HG02610 (cell line): ENCODE data around the gene GCNT1.
"Not testable (repeated sequence)": the region's sequence is repeated elsewhere in the genome, so short reads cannot be mapped to it uniquely, and the experiment has no call there.

Experiments used
- ATAC-seq: cut with Tn5 transposase; IDR thresholded peaks from one replicate; pipeline ENCODE4 v1.9.1; 2021; ENCODE audit warnings: mild to moderate bottlenecking, moderate library complexity; ENCODE audit not compliant: unreplicated experiment

GCNT1 gene

GRCh38 chr9:76441551-76442322 is 17.2 kb upstream of the GCNT1 start:
- peak; percentile 68 for ATAC-seq

GRCh38 chr9:76443887-76444286 is 15.1 kb upstream of the GCNT1 start:
- ATAC-seq = no peak

DNA sequence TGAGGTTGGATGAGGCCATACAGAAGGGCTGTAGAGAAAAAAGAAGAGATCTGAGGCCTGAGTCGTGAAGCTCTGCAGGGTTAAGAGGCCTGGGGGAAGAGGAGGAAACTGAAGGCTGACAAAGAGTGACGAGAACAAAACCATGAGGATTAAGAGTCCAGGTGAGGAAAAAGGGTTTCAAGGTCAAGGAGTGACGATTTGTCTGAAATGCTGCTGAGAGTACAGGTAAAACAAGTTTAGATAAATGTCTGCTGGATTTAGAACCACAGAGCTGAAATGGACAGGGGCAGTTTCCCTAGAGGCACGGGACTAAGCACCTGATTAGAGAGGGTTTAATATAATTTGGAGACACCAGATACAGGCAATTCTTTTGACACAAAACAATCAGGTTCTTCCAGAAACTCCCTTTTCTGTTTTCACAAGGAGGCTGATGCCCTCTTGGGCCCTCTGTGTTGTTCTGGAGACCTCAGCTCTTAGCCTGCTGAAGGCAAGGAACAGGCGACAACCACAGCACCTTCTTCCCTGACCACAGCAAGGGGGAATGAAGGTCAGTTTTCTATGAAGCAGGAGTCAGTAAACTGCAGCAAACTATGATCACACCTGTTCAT is 14.6 kb upstream of the GCNT1 start:
- ATAC-seq = no peak

- ATAC-seq = no peak
These were observed 13.0 kb upstream of the GCNT1 start for GRCh38 chr9:76445976-76446375.

DNA sequence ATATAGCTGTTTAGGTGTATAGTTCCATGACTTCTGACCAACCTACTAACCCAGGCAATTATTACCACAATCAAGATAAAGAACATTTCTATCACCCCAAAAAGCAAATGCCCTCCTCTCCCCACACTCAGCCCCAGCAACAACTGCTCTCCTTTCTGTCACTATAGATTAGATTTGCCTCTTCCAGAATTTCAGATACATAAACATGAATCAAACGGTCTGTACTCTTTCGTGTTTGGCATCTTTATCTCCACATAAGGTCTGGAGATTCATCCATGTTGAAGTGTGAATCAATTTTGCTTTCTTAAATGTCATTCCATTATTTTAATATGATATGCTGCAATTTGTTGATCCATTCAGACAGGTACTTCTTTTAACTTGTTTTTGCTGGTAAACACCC is 10.5 kb upstream of the GCNT1 start:
- no peak for ATAC-seq

DNA sequence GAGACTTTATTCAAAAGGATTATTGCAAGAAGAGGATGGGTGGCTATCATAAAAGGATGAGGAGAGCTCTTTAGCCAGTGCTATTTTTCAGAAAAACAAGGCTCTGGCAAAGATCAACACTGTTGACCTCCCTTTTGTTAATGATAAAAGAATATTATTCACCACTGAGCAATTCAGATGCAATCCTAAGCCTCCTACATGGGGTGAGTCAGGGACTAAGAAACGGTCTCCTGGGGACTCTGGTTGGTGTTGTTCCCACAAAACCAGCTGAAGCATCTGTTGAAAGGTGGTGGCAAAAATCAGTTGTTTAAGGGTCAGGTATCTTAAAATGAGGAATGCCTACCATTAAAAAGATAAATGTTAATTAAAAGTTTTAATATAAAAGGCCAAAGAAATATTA is 7.7 kb upstream of the GCNT1 start:
- ATAC-seq = no peak

GRCh38 chr9:76452839-76453238 is 6.1 kb upstream of the GCNT1 start:
- ATAC-seq = no peak

- no peak for ATAC-seq
These were observed 5.2 kb upstream of the GCNT1 start for GRCh38 chr9:76453785-76454184.

DNA sequence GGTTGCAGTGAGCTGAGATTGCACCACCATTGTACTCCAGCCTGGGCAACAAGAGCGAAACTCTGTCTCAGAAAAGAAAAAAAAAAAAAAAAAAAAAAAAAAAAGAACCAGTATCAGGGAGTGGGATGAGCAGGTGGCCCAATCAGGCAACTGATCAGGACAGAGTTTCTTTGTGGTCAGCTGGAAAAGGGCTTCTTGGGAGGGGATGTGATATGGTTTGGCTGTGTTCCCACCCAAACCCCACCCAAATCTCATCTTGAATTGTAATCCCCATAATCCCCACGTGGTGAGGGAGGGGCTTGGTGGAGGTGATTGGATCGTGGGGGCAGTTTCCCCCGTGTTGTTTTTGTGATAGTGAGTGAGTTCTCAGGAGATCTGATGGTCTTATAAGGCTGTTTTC is 4.7 kb upstream of the GCNT1 start:
- no peak for ATAC-seq

- no peak for ATAC-seq
These were observed 2.6 kb upstream of the GCNT1 start for GRCh38 chr9:76456202-76456926.

GRCh38 chr9:76459694-76460635 is 983 bp downstream of the GCNT1 start:
- no peak for ATAC-seq

GRCh38 chr9:76462126-76462525 is 3.1 kb downstream of the GCNT1 start:
- ATAC-seq = no peak

DNA sequence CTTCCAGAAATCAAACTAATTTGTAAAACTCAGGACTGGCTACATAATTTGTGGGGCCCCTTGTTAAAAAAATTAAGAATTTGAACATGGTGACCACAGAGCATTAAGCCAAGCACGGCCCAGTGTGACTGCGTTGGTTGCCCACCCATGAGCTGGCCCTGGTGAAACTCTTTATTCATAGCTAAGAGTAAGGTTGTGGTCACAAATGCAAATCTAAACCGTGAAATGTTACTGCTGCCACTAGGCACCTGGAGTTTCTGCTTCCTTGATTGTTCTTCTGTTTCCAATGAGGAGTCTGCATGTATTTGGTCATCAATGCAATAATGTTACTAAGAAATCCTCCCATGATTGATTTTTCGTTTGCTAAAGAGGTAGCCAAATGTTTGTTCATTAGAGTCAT is 4.2 kb downstream of the GCNT1 start:
- ATAC-seq = peak; percentile 41

DNA sequence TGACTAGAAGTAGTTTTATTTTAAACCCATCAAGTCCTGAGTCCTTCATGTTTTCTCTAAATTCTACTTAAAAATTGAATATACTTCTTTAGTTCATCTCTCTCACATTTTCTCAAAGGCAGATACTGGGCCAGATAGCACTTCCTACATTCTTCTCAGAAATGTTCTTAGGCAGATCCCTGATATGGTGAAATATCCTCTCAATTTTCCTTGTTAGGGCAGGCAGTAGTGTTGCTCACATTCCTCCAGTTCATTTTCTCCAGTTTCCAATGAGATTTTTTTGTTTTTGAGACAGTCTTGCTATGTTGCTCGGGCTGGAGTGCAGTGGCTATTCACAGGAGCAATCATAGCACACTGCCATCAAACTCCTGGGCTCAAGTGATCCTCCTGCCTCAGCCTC is 5.7 kb downstream of the GCNT1 start:
- no peak for ATAC-seq

DNA sequence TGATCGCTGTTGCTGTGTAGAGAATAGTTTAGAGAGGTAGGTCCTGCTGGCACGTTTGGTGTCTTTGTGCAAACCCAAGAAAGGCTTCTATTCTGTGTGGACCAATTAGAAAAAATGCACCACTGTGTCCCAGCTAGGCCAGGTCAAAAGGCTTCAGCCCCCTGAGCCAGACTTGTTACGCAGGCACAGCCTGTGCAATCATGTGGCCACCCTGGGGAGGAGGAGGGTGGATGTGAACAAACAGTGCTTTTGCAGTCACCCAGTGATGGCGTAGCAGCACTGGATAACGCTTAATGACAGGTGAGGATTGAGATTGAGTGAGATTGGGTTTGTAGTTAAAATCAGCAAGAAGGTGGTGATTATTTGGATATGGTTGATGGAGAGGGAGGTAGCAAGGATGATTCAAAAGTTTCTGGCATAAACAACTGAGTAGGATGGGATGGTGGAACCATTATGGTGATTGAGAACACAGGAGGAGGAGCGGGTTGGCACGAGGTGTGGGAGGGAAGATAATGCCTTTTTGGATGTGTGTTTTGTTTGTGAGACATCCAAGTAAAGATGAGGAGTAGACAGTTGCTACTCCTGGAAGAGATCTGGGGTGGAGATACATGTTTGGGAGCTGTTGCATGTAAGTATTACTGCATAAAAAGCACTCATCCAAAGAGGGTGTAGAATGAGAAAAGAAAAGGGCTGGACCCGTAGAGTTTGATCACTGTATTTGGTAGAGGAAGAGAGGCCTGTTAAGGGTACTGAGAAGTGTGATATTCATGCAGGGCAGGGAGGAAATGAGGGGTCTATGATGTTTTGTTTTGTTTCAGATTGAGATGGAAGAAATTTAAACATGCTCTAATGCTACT is 6.7 kb downstream of the GCNT1 start:
- ATAC-seq = no peak

DNA sequence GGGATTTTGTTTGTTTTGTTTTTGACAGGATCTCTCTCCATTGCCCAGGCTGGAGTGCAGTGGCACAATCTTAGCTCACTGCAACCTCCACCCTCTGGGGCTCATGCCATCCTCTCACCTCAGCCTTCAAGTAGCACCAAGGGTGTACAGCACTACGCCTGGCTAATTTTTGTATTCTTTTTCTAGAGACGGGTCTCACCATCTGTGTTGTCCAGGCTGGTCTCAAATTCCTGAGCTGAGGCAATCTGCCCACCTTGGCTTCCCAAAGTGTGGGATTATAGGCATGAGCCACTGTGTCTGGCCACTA is 7.3 kb downstream of the GCNT1 start:
- ATAC-seq = no peak

GRCh38 chr9:76474419-76474818 is 15.4 kb downstream of the GCNT1 start:
- no peak for ATAC-seq

DNA sequence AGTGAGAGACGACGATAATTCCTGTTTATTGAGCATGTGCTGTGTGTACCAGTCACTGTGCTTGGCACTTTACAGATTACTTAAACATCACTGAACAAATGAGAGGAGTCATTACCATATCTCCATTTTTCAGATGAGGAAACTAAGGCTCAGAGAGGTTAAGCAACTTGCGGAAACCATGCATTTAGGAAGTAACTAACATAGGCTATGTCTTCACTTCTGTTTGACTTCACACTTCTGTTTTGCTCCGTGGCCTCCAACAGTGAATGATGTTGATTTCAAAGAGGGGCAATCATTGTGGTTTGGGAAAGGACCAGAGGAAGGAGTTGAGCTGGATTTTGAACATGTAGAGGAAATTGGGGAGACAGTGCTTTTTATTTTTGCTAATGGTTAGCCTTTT is 16.7 kb downstream of the GCNT1 start:
- no peak for ATAC-seq

DNA sequence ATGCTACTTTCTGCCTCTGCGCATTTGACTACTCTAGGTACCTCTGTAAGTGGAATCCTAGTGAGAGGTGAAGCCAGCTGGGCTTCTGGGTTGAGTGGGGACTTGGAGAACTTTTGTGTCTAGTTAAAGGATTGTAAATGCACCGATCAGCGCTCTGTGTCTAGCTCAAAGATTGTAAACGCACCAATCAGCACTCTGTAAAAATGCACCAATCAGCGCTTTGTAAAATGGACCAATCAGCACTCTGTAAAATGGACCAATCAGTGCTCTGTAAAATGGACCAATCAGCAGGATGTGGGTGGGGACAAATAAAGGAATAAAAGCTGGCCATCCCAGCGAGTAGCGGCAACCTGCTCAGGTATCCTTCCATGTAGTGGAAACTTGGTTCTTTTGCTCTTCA is 18.8 kb downstream of the GCNT1 start:
- not testable (repeated sequence) for ATAC-seq

DNA sequence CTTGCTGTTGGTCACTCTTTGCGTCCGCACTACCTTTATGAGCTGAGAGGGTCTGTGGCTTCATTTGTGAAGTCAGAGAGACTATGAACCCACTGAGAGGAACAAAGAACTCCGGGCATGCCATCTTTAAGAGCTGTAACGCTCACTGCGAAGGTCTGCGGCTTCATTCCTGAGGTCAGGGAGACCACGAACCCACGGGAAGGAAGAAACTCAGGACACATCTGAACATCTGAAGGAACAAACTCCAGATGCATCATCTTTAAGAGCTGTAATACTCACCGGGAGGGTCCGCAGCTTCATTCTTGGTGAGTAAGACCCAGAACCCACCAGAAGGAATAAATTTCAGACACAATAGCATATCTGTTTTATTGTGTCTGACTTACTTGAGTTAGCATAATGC is 19.2 kb downstream of the GCNT1 start:
- ATAC-seq = no peak
